K562 (cell line): Measurements from ENCODE around the gene ZC3H18. TPM values are rescaled to one million over a fixed set of nuclear protein-coding genes. Genes with fewer than 3 reads are reported as not detected.
A peak's percentile ranks its signal among the peaks of the same experiment; 100 is the strongest.

ENCODE experiments used
- ATF7 ChIP-seq: fragments of 450-650 bp; IDR thresholded peaks from 2 replicates; pipeline ENCODE4 v1.7.1; 2014; ENCODE audit warnings: mild to moderate bottlenecking, moderate library complexity
- CBX3 ChIP-seq, 2 experiments: IDR thresholded peaks; 1 replicate in 1 of 2; 2 replicates in 1 of 2; pipeline ENCODE4 v1.6.1; 2012; ENCODE audit warnings: inconsistent platforms in 2 of 2, low read length in 2 of 2, borderline replicate concordance in 1 of 2, control low read depth in 1 of 2
- CBX5 ChIP-seq: IDR thresholded peaks from 2 replicates; pipeline ENCODE4 v1.6.1; 2014; ENCODE audit warnings: low read depth, borderline replicate concordance
- CSDE1 ChIP-seq, 2 experiments: fragments of 450-650 bp; IDR thresholded peaks; 2 replicates each; pipeline ENCODE4 v1.6.1; 2016; ENCODE audit warnings: mild to moderate bottlenecking in 1 of 2
- CTBP1 ChIP-seq: fragments of 450-650 bp; IDR thresholded peaks from 2 replicates; pipeline ENCODE4 v1.6.1; 2016; ENCODE audit warnings: borderline replicate concordance
- NBN ChIP-seq: fragments of 450-650 bp; IDR thresholded peaks from 2 replicates; pipeline ENCODE4 v1.6.1; 2016; ENCODE audit warnings: low read depth, mild to moderate bottlenecking
- NUFIP1 ChIP-seq: fragments of 450-650 bp; IDR thresholded peaks from 2 replicates; pipeline ENCODE4 v1.6.1; 2018; ENCODE audit not compliant: partially characterized antibody
- POLR2AphosphoS5 ChIP-seq: IDR thresholded peaks from 2 replicates; pipeline ENCODE4 v1.6.1; 2011; ENCODE audit warnings: mild to moderate bottlenecking, low read depth, low read length, moderate library complexity; ENCODE audit not compliant: control insufficient read depth, insufficient read depth
- XRCC3 ChIP-seq: fragments of 450-650 bp; IDR thresholded peaks from 2 replicates; pipeline ENCODE4 v1.6.1; 2017; ENCODE audit warnings: mild to moderate bottlenecking, moderate library complexity
- ZNF280A ChIP-seq: fragments of 450-650 bp; IDR thresholded peaks from 2 replicates; pipeline ENCODE4 v1.6.1; 2018; ENCODE audit warnings: mild to moderate bottlenecking, low read depth; ENCODE audit not compliant: partially characterized antibody
- polyA plus RNA-seq, 8 experiments: library from polyadenylated mRNA; depleted of rRNA in 4 of 8; stranded (reverse) in 5 of 8; unstranded in 3 of 8; fragments of >200 nt; fragmentation: Nextera tagmentation in 2 of 8; fragmentation: Illumina TruSeq in 1 of 8; extraction: Ambion mirVana in 2 of 8; extraction: Trizol in 1 of 8; gene quantifications; 2 replicates each; pipeline versions ENCODE4 v1.2.1 to v1.2.3, GENCODE V29; 2011 to 2014; ENCODE audit warnings: inconsistent platforms in 1 of 8, missing spikeins in 1 of 8
- total RNA-seq, 7 experiments: library from RNA; depleted of rRNA in 6 of 7; stranded (reverse); fragments of >200 nt in 6 of 7; fragmentation: Illumina TruSeq in 2 of 7; extraction: Trizol in 2 of 7; gene quantifications; 2 replicates each; pipeline versions ENCODE4 v1.2.1 to v1.2.3, GENCODE V29; 2011 to 2021; ENCODE audit warnings: low replicate concordance in 1 of 7
- TF ChIP-seq, protein P1 (sequence below): fragments of 250-450 bp; sonication (Bioruptor Pico); IDR thresholded peaks from 2 replicates; pipeline ENCODE4 v1.8.0; 2022; ENCODE audit warnings: moderate library complexity, mild to moderate bottlenecking, inconsistent platforms

Gene ZC3H18
- total and polyA plus RNA-seq, 9 of the 15 experiments (the other 6 are each of a cell fraction or from before 2014, with no cell fraction given), result 1.7 to 88.7 (median 26.9) TPM

DNA sequence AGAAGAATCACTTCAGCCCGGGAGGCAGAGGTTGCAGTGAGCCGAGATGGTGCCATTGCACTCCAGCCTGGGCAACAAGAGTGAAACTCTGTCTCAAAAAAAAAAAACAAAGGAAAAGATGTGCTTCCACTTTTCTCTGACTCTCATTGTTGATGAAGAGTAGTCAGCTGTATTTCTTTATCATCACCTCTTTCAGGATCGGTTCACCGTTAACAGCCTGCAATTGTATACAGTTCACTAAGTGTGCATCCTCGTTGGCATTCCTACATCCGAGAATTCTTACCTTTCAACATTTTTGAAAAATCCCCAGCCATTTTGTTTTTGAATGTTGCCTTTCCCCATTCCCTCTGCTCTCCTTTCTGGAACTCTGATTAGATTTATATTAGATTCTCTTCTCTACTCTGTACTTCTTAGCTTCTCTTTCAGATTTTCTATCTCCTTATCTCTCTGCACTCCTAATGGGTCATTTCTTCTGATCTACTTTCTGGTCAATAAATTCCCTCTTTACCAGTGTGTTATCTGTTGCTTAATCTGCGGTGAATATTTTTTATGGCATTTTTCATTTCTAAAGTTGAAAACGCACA, 26.9 kb upstream of the ZC3H18 start (continued):
- 0 out of 2 replicates have a peak, but pooled peaks have one; percentile 57 for TF ChIP-seq NBN
- TF ChIP-seq, protein P1, sequence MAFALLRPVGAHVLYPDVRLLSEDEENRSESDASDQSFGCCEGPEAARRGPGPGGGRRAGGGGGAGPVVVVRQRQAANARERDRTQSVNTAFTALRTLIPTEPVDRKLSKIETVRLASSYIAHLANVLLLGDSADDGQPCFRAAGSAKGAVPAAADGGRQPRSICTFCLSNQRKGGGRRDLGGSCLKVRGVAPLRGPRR (CRISPR knock-in tag), result no peak
- 0 out of 2 replicates have a peak, but pooled peaks have one; percentile 89 for TF ChIP-seq XRCC3
- peak; percentile 99 for TF ChIP-seq CBX5
- peak; percentile 95 for TF ChIP-seq ZNF280A
- peak; percentile 33; the same call in 1 of the 2 replicates for TF ChIP-seq ATF7
- no peak for TF ChIP-seq POLR2AphosphoS5
- TF ChIP-seq CSDE1 (IDR thresholded peaks at IDR 0.05), result 0 out of 4 replicates have a peak, but pooled peaks of 1 of the 2 experiments have one; percentile 13
- peak in 1 of 2 experiments; percentile 100; a peak in 2 of 3 replicates for TF ChIP-seq CBX3 (IDR thresholded peaks at IDR 0.05; ENCODE audit: borderline replicate concordance in 1 of 2, low read length in 2 of 2)
- no peak for TF ChIP-seq NUFIP1
- TF ChIP-seq CTBP1, result 0 out of 2 replicates have a peak, but pooled peaks have one; percentile 6
